Neuronal stem cell (in vitro differentiated cells): ENCODE results near the gene ACO1.

Source experiments
- DNase-seq: peaks from one replicate; pipeline ENCODE4 v3.0.0-alpha.2; 2013; ENCODE audit warnings: low spot score
- H2AFZ ChIP-seq: one replicate; pipeline ENCODE4 v1.6.1; 2013; ENCODE audit warnings: mild to moderate bottlenecking, low read length, inconsistent platforms
- H2AK5ac ChIP-seq: 2 replicates; pipeline ENCODE4 v1.6.1; 2013; ENCODE audit warnings: low read depth, mild to moderate bottlenecking, inconsistent platforms, low read length, moderate library complexity, mixed read lengths
- H2BK120ac ChIP-seq: 2 replicates; pipeline ENCODE4 v1.6.1; 2013; ENCODE audit warnings: low read depth, mild to moderate bottlenecking, inconsistent platforms, low read length, moderate library complexity, mixed read lengths
- H2BK12ac ChIP-seq: one replicate; pipeline ENCODE4 v1.6.1; 2013; ENCODE audit warnings: low read length, inconsistent platforms
- H2BK15ac ChIP-seq: 2 replicates; pipeline ENCODE4 v1.6.1; 2013; ENCODE audit warnings: mild to moderate bottlenecking, low read length, inconsistent platforms, mixed read lengths
- H2BK5ac ChIP-seq: one replicate; pipeline ENCODE4 v1.6.1; 2013; ENCODE audit warnings: inconsistent platforms, mild to moderate bottlenecking, low read length, moderate library complexity
- H3K14ac ChIP-seq: one replicate; pipeline ENCODE4 v1.6.1; 2013; ENCODE audit warnings: low read length, inconsistent platforms
- H3K18ac ChIP-seq: 2 replicates; pipeline ENCODE4 v1.6.1; 2013; ENCODE audit warnings: low read length, inconsistent platforms
- H3K23ac ChIP-seq: 2 replicates; pipeline ENCODE4 v1.6.1; 2013; ENCODE audit warnings: low read depth, mild to moderate bottlenecking, mixed read lengths, low read length, inconsistent platforms; ENCODE audit not compliant: poor library complexity
- H3K27ac ChIP-seq: replicated peaks from 3 replicates; pipeline ENCODE4 v1.5.1; 2013; ENCODE audit warnings: low read length, inconsistent platforms
- H3K27me3 ChIP-seq, 3 experiments: 2 replicates each; pipeline ENCODE4 v1.6.1; 2013; ENCODE audit warnings: low read length in 3 of 3, mild to moderate bottlenecking in 2 of 3, inconsistent platforms in 1 of 3, low read depth in 1 of 3, mixed read lengths in 1 of 3, moderate library complexity in 1 of 3; ENCODE audit not compliant: control insufficient read depth in 3 of 3, insufficient read depth in 3 of 3
- H3K36me3 ChIP-seq, 2 donors: replicated peaks in 1 of 2; 2 replicates each; pipeline ENCODE4 v1.6.1; 2013; ENCODE audit warnings: low read length in 2 of 2; ENCODE audit not compliant: control insufficient read depth in 2 of 2, insufficient read depth in 2 of 2
- H3K4ac ChIP-seq: 2 replicates; pipeline ENCODE4 v1.6.1; 2013; ENCODE audit warnings: inconsistent platforms, mild to moderate bottlenecking, low read length, moderate library complexity
- H3K4me1 ChIP-seq, 2 donors: 1 replicate in 1 of 2; 2 replicates in 1 of 2; pipeline ENCODE4 v1.6.1; 2013; ENCODE audit warnings: low read length in 2 of 2, low read depth in 1 of 2; ENCODE audit not compliant: control insufficient read depth in 2 of 2, insufficient read depth in 1 of 2
- H3K4me2 ChIP-seq: one replicate; pipeline ENCODE4 v1.6.1; 2013; ENCODE audit warnings: mild to moderate bottlenecking, low read length, inconsistent platforms; ENCODE audit not compliant: insufficient read depth, poor library complexity, severe bottlenecking
- H3K4me3 ChIP-seq, 2 donors: 2 replicates each; pipeline ENCODE4 v1.5.1; 2013; ENCODE audit warnings: low read length in 2 of 2, mild to moderate bottlenecking in 2 of 2, inconsistent platforms in 1 of 2, moderate library complexity in 1 of 2
- H3K79me1 ChIP-seq: one replicate; pipeline ENCODE4 v1.6.1; 2013; ENCODE audit warnings: low read depth, mild to moderate bottlenecking, inconsistent platforms, low read length, moderate library complexity
- H3K9ac ChIP-seq: one replicate; pipeline ENCODE4 v1.6.1; 2013; ENCODE audit warnings: mild to moderate bottlenecking, low read depth, low read length, inconsistent platforms; ENCODE audit not compliant: poor library complexity
- H3K9me3 ChIP-seq, 2 donors: replicated peaks in 1 of 2; 2 replicates each; pipeline versions ENCODE3 to v1.6.1; 2013; ENCODE audit warnings: low read length in 2 of 2, mild to moderate bottlenecking in 2 of 2, inconsistent platforms in 1 of 2, low read depth in 1 of 2, mixed read lengths in 1 of 2, moderate library complexity in 1 of 2; ENCODE audit not compliant: control insufficient read depth in 2 of 2, insufficient read depth in 1 of 2
- H4K8ac ChIP-seq: one replicate; pipeline ENCODE4 v1.6.1; 2013; ENCODE audit warnings: low read depth, mild to moderate bottlenecking, inconsistent platforms, low read length, moderate library complexity
- H4K91ac ChIP-seq: one replicate; pipeline ENCODE4 v1.6.1; 2013; ENCODE audit warnings: low read length, low read depth, mild to moderate bottlenecking, inconsistent platforms; ENCODE audit not compliant: poor library complexity
- WGBS, 2 donors: extraction: QIAGEN DNeasy Blood & Tissue Kit; methylation state at CpG; one replicate each; pipeline ENCODE4 v1.1.7; 2013; ENCODE audit warnings: missing lambda C conversion rate in 2 of 2, mixed read lengths in 1 of 2; ENCODE audit not compliant: insufficient read length in 2 of 2, insufficient replicate concordance in 1 of 2; ENCODE audit errors: extremely low coverage in 2 of 2; 5-methylcytosine and 5-hydroxymethylcytosine counted together

The ACO1 gene

GRCh38 chr9:32394381-32395049, 10.1 kb downstream of the ACO1 start:
- no peak overlapping the region for H2BK12ac ChIP-seq
- no CpG with 5 or more reads among the region's 6 CpGs for WGBS, 2 donors
- H3K14ac ChIP-seq, result no peak overlapping the region

GRCh38 chr9:32395510-32396216, 11.2 kb downstream of the ACO1 start:
- no peak for DNase-seq
- Histone ChIP-seq H3K36me3 (no peaks in the 10 kb centered on the region), H2BK12ac (no peak overlapping the region), H2AFZ (no peak overlapping the region), H2BK120ac (no peak overlapping the region), H3K18ac (no peak overlapping the region), H3K4me1 (no peaks in the 10 kb centered on the region), H3K4me2 (no peak overlapping the region), H3K9me3 (no peaks in the 10 kb centered on the region), H3K14ac (peak overlapping the region; percentile 8), H3K4me3 (no peak overlapping the region), H2BK5ac (no peak overlapping the region), H3K23ac (no peak overlapping the region), H3K9ac (no peak overlapping the region), H3K27me3 (no peaks in the 10 kb centered on the region), H4K91ac (no peak overlapping the region), H3K4ac (no peak overlapping the region), H2BK15ac (no peak overlapping the region), H3K79me1 (peaks cover 5% of the 10 kb centered on the region), H3K27ac (no peak overlapping the region), H2AK5ac (no peak overlapping the region), H4K8ac (no peak overlapping the region)
- no CpG with 5 or more reads among the region's 7 CpGs for WGBS, 2 donors

More at GRCh38 chr9:32394381-32395049, 10.1 kb downstream of the ACO1 start:
- H3K9me3 ChIP-seq, result no peaks in the 10 kb centered on the region
- H3K4me1 ChIP-seq, result no peaks in the 10 kb centered on the region
- H2AK5ac ChIP-seq, result no peak overlapping the region
- no peak overlapping the region for H3K4me2 ChIP-seq
- no peak for DNase-seq
- no peak overlapping the region for H2BK5ac ChIP-seq
- H3K27me3 ChIP-seq, result no peaks in the 10 kb centered on the region
- H3K9ac ChIP-seq, result no peak overlapping the region
- H3K18ac ChIP-seq, result no peak overlapping the region
- no peak overlapping the region for H2AFZ ChIP-seq
- no peak overlapping the region for H3K23ac ChIP-seq
- no peaks in the 10 kb centered on the region for H3K36me3 ChIP-seq
- H2BK120ac ChIP-seq, result no peak overlapping the region
- H3K27ac ChIP-seq, result no peak overlapping the region
- no peak overlapping the region for H3K4ac ChIP-seq
- H3K4me3 ChIP-seq, result no peak overlapping the region
- H4K91ac ChIP-seq, result no peak overlapping the region
- no peak overlapping the region for H2BK15ac ChIP-seq
- peaks cover 5% of the 10 kb centered on the region for H3K79me1 ChIP-seq
- no peak overlapping the region for H4K8ac ChIP-seq

GRCh38 chr9:32398207-32398606, 13.8 kb downstream of the ACO1 start:
- Histone ChIP-seq H3K27ac (no peak overlapping the region), H3K4ac (no peak overlapping the region), H3K79me1 (peaks cover 3% of the 10 kb centered on the region), H2BK15ac (no peak overlapping the region), H3K4me3 (no peak overlapping the region), H2AK5ac (no peak overlapping the region), H2BK5ac (no peak overlapping the region), H3K4me2 (no peak overlapping the region), H3K18ac (no peak overlapping the region), H3K27me3 (no peaks in the 10 kb centered on the region), H3K36me3 (no peaks in the 10 kb centered on the region), H2BK120ac (no peak overlapping the region), H4K91ac (no peak overlapping the region), H3K9me3 (no peaks in the 10 kb centered on the region), H3K9ac (no peak overlapping the region), H3K23ac (no peak overlapping the region), H2AFZ (no peak overlapping the region), H3K4me1 (no peaks in the 10 kb centered on the region), H4K8ac (no peak overlapping the region), H2BK12ac (no peak overlapping the region), H3K14ac (no peak overlapping the region)
- no peak for DNase-seq
- no CpG with 5 or more reads among the region's 3 CpGs for WGBS, 2 donors

GRCh38 chr9:32399110-32399815, 14.8 kb downstream of the ACO1 start:
- no peak overlapping the region for H3K4ac ChIP-seq
- H3K9ac ChIP-seq, result no peak overlapping the region
- no peak overlapping the region for H2AFZ ChIP-seq
- H3K27me3 ChIP-seq, result no peaks in the 10 kb centered on the region
- DNase-seq, result no peak
- no peak overlapping the region for H3K27ac ChIP-seq
- H3K23ac ChIP-seq, result no peak overlapping the region
- no peak overlapping the region for H4K8ac ChIP-seq
- no peaks in the 10 kb centered on the region for H3K9me3 ChIP-seq
- H3K18ac ChIP-seq, result no peak overlapping the region
- H2BK120ac ChIP-seq, result no peak overlapping the region
- WGBS, 2 donors, result no CpG with 5 or more reads among the region's 5 CpGs
- no peaks in the 10 kb centered on the region for H3K36me3 ChIP-seq
- no peaks in the 10 kb centered on the region for H3K4me1 ChIP-seq
- H2BK15ac ChIP-seq, result no peak overlapping the region
- no peak overlapping the region for H2BK12ac ChIP-seq
- H3K4me2 ChIP-seq, result no peak overlapping the region
- no peak overlapping the region for H3K4me3 ChIP-seq
- H2AK5ac ChIP-seq, result no peak overlapping the region
- H3K79me1 ChIP-seq, result peaks cover 3% of the 10 kb centered on the region
- H3K14ac ChIP-seq, result no peak overlapping the region
- H2BK5ac ChIP-seq, result no peak overlapping the region
- H4K91ac ChIP-seq, result no peak overlapping the region
